Kidney (tissue), 14 donors: ENCODE results near the gene UNC119B. TPM values are rescaled to one million over a fixed set of nuclear protein-coding genes. Genes with fewer than 3 reads are reported as not detected.
A peak's percentile ranks its signal among the peaks of the same experiment; 100 is the strongest.

Experiments
- DNase-seq, 5 donors: peaks; one replicate each; pipeline ENCODE4 v3.0.0-alpha.2; 2013 to 2020
- FAIRE-seq: peaks from 2 replicates; lab custom pipeline; 2012; peaks lifted over from hg19 to GRCh38; lab: Jason Lieb, UNC
- H3K27ac ChIP-seq, 2 donors: one replicate each; pipeline ENCODE4 v1.7.0; 2013; ENCODE audit warnings: low read depth in 2 of 2, low read length in 2 of 2, inconsistent platforms in 1 of 2
- H3K27me3 ChIP-seq: one replicate; pipeline ENCODE4 v1.7.1; 2013; ENCODE audit warnings: low read length, inconsistent platforms; ENCODE audit not compliant: control insufficient read depth, insufficient read depth
- H3K36me3 ChIP-seq, 3 donors: one replicate each; pipeline versions ENCODE4 v1.7.0 to v1.7.1; 2013; ENCODE audit warnings: low read length in 3 of 3, control low read depth in 1 of 3, inconsistent platforms in 1 of 3; ENCODE audit not compliant: insufficient read depth in 3 of 3, control insufficient read depth in 2 of 3
- H3K4me1 ChIP-seq, 3 donors: one replicate each; pipeline versions ENCODE4 v1.7.0 to v1.7.1; 2013; ENCODE audit warnings: low read length in 3 of 3, inconsistent platforms in 1 of 3, low read depth in 1 of 3; ENCODE audit not compliant: control insufficient read depth in 2 of 3, insufficient read depth in 2 of 3
- H3K4me3 ChIP-seq, 3 donors: one replicate each; pipeline versions ENCODE4 v1.7.0 to v1.8.1; 2013; ENCODE audit warnings: low read length in 3 of 3, control low read depth in 1 of 3, inconsistent platforms in 1 of 3
- H3K9ac ChIP-seq, 3 donors: one replicate each; pipeline versions ENCODE4 v1.7.0 to v1.7.1; 2013; ENCODE audit warnings: low read length in 3 of 3, control low read depth in 1 of 3, inconsistent platforms in 1 of 3
- H3K9me3 ChIP-seq, 3 donors: one replicate each; pipeline versions ENCODE4 v1.7.0 to v1.7.1; 2013; ENCODE audit warnings: low read length in 3 of 3, control low read depth in 1 of 3, inconsistent platforms in 1 of 3; ENCODE audit not compliant: control insufficient read depth in 2 of 3, insufficient read depth in 1 of 3
- intact Hi-C: fragments of 100-400 bp; cut with DNase I; formaldehyde crosslinking; loops from one replicate; pipeline ENCODE4 v1.11.1; 2022
- polyA plus RNA-seq: library from polyadenylated mRNA; stranded (reverse); fragments of 350-450 nt; fragmentation: Illumina TruSeq; extraction: RNeasy Lipid Tissue Mini Kit (QIAGEN cat#74804); gene quantifications from one replicate; pipeline ENCODE4 v1.2.3, GENCODE V29; 2014; ENCODE audit warnings: low read depth, low replicate concordance; ENCODE audit not compliant: insufficient read depth
- total RNA-seq: library from RNA; stranded (reverse); fragmentation: NEBNext Ultra II Directional; extraction: Animal tissue kit (Norgen Biotek cat#: 25700); gene quantifications from one replicate; pipeline ENCODE4 v1.2.1, GENCODE V29; 2021
- TF ChIP-seq, protein P1 (sequence below): IDR thresholded peaks from 3 replicates; pipeline ENCODE4 v1.5.1; 2012; ENCODE audit warnings: mild to moderate bottlenecking, moderate library complexity, borderline replicate concordance; ENCODE audit not compliant: insufficient read depth; ENCODE audit errors: extremely low read depth
- donor health status: control.
- donor health status: control.
- donor health status: control.
- donor health status: control.
- donor health status: control.
- donor health status: DM: yes; HTN: yes; CAD: no.
- donor health status: Normal renal cell carcinoma (clear cell type).

UNC119B gene
- total and polyA plus RNA-seq, 2 donors from 2014 or later, result 29.4 to 44.5 TPM

DNA sequence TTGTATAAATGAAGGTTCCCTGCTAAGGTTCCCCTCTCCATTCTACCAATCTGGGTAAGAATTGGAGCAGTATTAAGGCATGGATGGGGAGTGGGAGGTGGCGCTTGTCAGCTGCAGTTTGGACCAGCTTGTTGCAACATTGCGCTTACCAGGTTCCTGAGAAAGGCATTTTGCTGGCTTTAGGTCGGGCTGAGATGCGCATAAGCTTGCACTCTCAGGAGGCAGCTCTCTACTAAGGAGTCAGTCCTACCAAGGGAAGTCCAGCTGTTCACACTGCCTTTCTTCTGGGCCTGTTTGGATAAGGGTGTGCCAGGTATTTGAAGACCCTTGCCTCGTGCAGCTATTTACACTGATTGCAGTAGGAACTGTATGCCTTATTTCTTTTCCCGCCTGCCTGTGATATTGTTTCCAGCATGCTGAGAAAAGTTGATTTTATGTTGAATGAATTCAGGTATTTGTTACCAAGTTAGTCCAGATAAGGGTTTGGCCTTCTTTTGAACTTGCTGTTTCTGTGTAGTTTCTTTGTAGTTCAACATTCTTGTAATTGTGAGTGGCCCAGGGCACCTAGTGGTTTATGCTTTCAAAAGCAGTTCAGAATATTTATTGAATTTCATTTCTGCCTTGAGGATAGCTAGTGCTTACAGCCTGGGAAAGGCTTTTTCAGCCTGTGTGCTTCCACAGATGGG lies 20.7 kb upstream of the UNC119B start:
- FAIRE-seq, result no peak
- intact Hi-C loops, result no loop called here

DNA sequence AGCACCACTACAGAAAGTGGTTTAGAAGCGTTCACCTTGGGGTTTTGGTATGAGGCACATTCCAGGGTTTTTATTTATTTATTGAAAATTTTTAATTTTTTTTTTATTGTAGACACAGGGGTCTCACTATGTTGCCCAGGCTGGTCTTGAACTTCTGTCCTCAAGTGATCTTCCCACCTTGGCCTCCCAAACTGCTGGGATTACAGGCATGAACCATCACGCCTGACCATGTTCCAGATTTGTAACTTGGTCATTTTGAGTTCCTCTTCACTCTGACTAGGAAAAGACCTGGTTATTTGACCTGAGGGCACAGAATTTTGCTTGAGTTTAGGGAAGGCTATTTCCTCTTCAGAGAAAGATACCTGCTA lies 20.2 kb upstream of the UNC119B start:
- FAIRE-seq (no peak), DNase-seq (no peak)
- Histone ChIP-seq H3K9ac (no peak overlapping the region), H3K27ac (no peak overlapping the region), H3K4me1 (peaks cover 9 to 32% (median 32%) of the 10 kb centered on the region in 3 donors), H3K9me3 (no peaks in the 10 kb centered on the region), H3K4me3 (no peak overlapping the region), H3K36me3 (peaks cover 9 to 13% (median 9%) of the 10 kb centered on the region in 3 donors), H3K27me3 (no peaks in the 10 kb centered on the region)
- TF ChIP-seq, protein P1, sequence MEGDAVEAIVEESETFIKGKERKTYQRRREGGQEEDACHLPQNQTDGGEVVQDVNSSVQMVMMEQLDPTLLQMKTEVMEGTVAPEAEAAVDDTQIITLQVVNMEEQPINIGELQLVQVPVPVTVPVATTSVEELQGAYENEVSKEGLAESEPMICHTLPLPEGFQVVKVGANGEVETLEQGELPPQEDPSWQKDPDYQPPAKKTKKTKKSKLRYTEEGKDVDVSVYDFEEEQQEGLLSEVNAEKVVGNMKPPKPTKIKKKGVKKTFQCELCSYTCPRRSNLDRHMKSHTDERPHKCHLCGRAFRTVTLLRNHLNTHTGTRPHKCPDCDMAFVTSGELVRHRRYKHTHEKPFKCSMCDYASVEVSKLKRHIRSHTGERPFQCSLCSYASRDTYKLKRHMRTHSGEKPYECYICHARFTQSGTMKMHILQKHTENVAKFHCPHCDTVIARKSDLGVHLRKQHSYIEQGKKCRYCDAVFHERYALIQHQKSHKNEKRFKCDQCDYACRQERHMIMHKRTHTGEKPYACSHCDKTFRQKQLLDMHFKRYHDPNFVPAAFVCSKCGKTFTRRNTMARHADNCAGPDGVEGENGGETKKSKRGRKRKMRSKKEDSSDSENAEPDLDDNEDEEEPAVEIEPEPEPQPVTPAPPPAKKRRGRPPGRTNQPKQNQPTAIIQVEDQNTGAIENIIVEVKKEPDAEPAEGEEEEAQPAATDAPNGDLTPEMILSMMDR, result no peak
- intact Hi-C loops, result no loop called here

More for the DNA sequence above, 20.7 kb upstream of the UNC119B start:
- TF ChIP-seq, protein P1, result no peak
- no peaks in the 10 kb centered on the region for H3K9me3 ChIP-seq
- H3K9ac ChIP-seq, result peak overlapping the region in 1 of 3 donors; percentile 65
- peaks cover 9 to 32% (median 32%) of the 10 kb centered on the region in 3 donors for H3K4me1 ChIP-seq
- no peak for DNase-seq
- H3K27me3 ChIP-seq, result no peaks in the 10 kb centered on the region
- H3K27ac ChIP-seq, result peak overlapping the region; percentile 26 to 34
- peaks cover 5 to 7% (median 5%) of the 10 kb centered on the region in 3 donors for H3K36me3 ChIP-seq
- H3K4me3 ChIP-seq, result peak overlapping the region in 2 of 3 donors; percentile 91 to 93

- TF ChIP-seq, protein P1, result no peak
- H3K27me3 ChIP-seq, result no peaks in the 10 kb centered on the region
- H3K4me3 ChIP-seq, result no peak overlapping the region
- peaks cover 11 to 18% (median 16%) of the 10 kb centered on the region in 3 donors for H3K36me3 ChIP-seq
- no peak overlapping the region for H3K9ac ChIP-seq
- intact Hi-C loops, result no loop called here
- DNase-seq, result no peak
- no peaks in the 10 kb centered on the region for H3K9me3 ChIP-seq
- no peak for FAIRE-seq
- no peak overlapping the region for H3K27ac ChIP-seq
- peaks cover 9 to 36% (median 32%) of the 10 kb centered on the region in 3 donors for H3K4me1 ChIP-seq
Measured at GRCh38 chr12:120690978-120691377, 19.3 kb upstream of the UNC119B start.
